IMR-90 (cell line): Measurements from ENCODE around the gene GIT2. TPM values are rescaled to one million over a fixed set of nuclear protein-coding genes. Genes with fewer than 3 reads are reported as not detected.

Experiments used
- ATAC-seq: fragments of 200-7000 bp; cut with Tn5 transposase; 2 replicates; pipeline ENCODE4 v1.9.1; 2020; ENCODE audit warnings: low read depth, mild to moderate bottlenecking, moderate library complexity
- BruUV-seq: library from RNA; stranded (reverse); fragments of 400-500 nt; replicated peaks from 2 replicates; lab custom pipeline; 2021; lab: Mats Ljungman, UMichigan
- CTCF ChIA-PET: fragments of 300-600 bp; formaldehyde crosslinking; extraction: SDS; loops from one replicate; lab custom pipeline; 2021; ENCODE audit warnings: antibody characterized with exemption; lab: Yijun Ruan, JAX
- POLR2A ChIA-PET: fragments of 300-600 bp; sonication (Branson Sonifier 250); formaldehyde crosslinking; loops from one replicate; lab custom pipeline; 2022; ENCODE audit warnings: antibody characterized with exemption; ENCODE audit not compliant: unreplicated experiment; lab: Charles Lee
- DNase-seq: peaks from one replicate; pipeline ENCODE4 v3.0.0; 2013
- H2AFZ ChIP-seq: replicated peaks from 2 replicates; pipeline ENCODE3; 2013; ENCODE audit warnings: low read length, mild to moderate bottlenecking; ENCODE audit not compliant: poor library complexity
- H2AK5ac ChIP-seq: 2 replicates; pipeline ENCODE4 v1.6.1; 2013; ENCODE audit warnings: low read depth, low read length, inconsistent platforms
- H2AK9ac ChIP-seq: replicated peaks from 2 replicates; pipeline ENCODE3; 2013; ENCODE audit warnings: mild to moderate bottlenecking, low read depth, low read length, moderate library complexity; ENCODE audit not compliant: poor library complexity
- H2BK120ac ChIP-seq: 2 replicates; pipeline ENCODE4 v1.6.1; 2013; ENCODE audit warnings: low read depth, low read length, inconsistent platforms
- H2BK15ac ChIP-seq: 3 replicates; pipeline ENCODE4 v1.6.1; 2013; ENCODE audit warnings: low read depth, low read length, inconsistent platforms
- H2BK20ac ChIP-seq: 2 replicates; pipeline ENCODE4 v1.6.1; 2013; ENCODE audit warnings: low read depth, mild to moderate bottlenecking, inconsistent platforms, low read length, moderate library complexity
- H2BK5ac ChIP-seq: 2 replicates; pipeline ENCODE4 v1.6.1; 2013; ENCODE audit warnings: mild to moderate bottlenecking, low read depth, low read length, inconsistent platforms; ENCODE audit not compliant: poor library complexity, severe bottlenecking
- H3K14ac ChIP-seq: replicated peaks from 2 replicates; pipeline ENCODE4 v1.6.1; 2013; ENCODE audit warnings: low read depth, low read length, inconsistent platforms
- H3K18ac ChIP-seq: 2 replicates; pipeline ENCODE4 v1.6.1; 2013; ENCODE audit warnings: low read depth, low read length, control low read depth
- H3K23ac ChIP-seq: 2 replicates; pipeline ENCODE4 v1.6.1; 2013; ENCODE audit warnings: low read depth, low read length, inconsistent platforms
- H3K27ac ChIP-seq: 2 replicates; pipeline ENCODE4 v1.5.1; 2013; ENCODE audit warnings: mild to moderate bottlenecking, control low read depth, low read length; ENCODE audit not compliant: insufficient read depth
- H3K27me3 ChIP-seq: 2 replicates; pipeline ENCODE4 v1.6.1; 2013; ENCODE audit warnings: low read length; ENCODE audit not compliant: control insufficient read depth, insufficient read depth
- H3K36me3 ChIP-seq: 2 replicates; pipeline ENCODE4 v1.6.1; 2013; ENCODE audit warnings: low read length, mixed read lengths; ENCODE audit not compliant: control insufficient read depth, insufficient read depth
- H3K4ac ChIP-seq: 2 replicates; pipeline ENCODE4 v1.6.1; 2013; ENCODE audit warnings: low read depth, low read length, inconsistent platforms
- H3K4me1 ChIP-seq: 2 replicates; pipeline ENCODE4 v1.6.1; 2013; ENCODE audit warnings: low read length, mixed read lengths; ENCODE audit not compliant: control insufficient read depth, insufficient read depth
- H3K4me2 ChIP-seq: 2 replicates; pipeline ENCODE4 v1.6.1; 2013; ENCODE audit warnings: low read depth, mild to moderate bottlenecking, control low read depth, low read length, moderate library complexity
- H3K4me3 ChIP-seq: 2 replicates; pipeline ENCODE4 v1.5.1; 2013; ENCODE audit warnings: low read depth, mild to moderate bottlenecking, control low read depth, low read length, moderate library complexity; ENCODE audit not compliant: insufficient read depth
- H3K56ac ChIP-seq: 2 replicates; pipeline ENCODE4 v1.6.1; 2013; ENCODE audit warnings: low read length, inconsistent platforms; ENCODE audit not compliant: insufficient read depth; ENCODE audit errors: extremely low read depth
- H3K79me1 ChIP-seq, 2 experiments: 2 replicates each; pipeline ENCODE4 v1.6.1; 2013; ENCODE audit warnings: low read length in 2 of 2, inconsistent platforms in 1 of 2, low read depth in 1 of 2
- H3K9ac ChIP-seq: 2 replicates; pipeline ENCODE4 v1.6.1; 2013; ENCODE audit warnings: low read depth, low read length, control low read depth
- H3K9me1 ChIP-seq: 2 replicates; pipeline ENCODE4 v1.6.1; 2013; ENCODE audit warnings: low read length, inconsistent platforms; ENCODE audit not compliant: insufficient read depth
- H3K9me3 ChIP-seq: 2 replicates; pipeline ENCODE4 v1.6.1; 2013; ENCODE audit warnings: low read length; ENCODE audit not compliant: control insufficient read depth, insufficient read depth
- H4K20me1 ChIP-seq: 2 replicates; pipeline ENCODE4 v1.6.1; 2013; ENCODE audit warnings: low read length, inconsistent platforms; ENCODE audit not compliant: insufficient read depth
- H4K5ac ChIP-seq: 2 replicates; pipeline ENCODE4 v1.6.1; 2013; ENCODE audit warnings: mild to moderate bottlenecking, low read depth, low read length, control low read depth
- H4K8ac ChIP-seq, 2 experiments: 2 replicates each; pipeline ENCODE4 v1.6.1; 2013; ENCODE audit warnings: low read depth in 2 of 2, low read length in 2 of 2, control low read depth in 1 of 2, inconsistent platforms in 1 of 2
- H4K91ac ChIP-seq: 2 replicates; pipeline ENCODE4 v1.6.1; 2013; ENCODE audit warnings: low read depth, low read length, inconsistent platforms; ENCODE audit not compliant: insufficient read depth
- BHLHE40 ChIP-seq: fragments of 150-350 bp; IDR thresholded peaks from 2 replicates; pipeline ENCODE4 v1.6.1; 2016; ENCODE audit warnings: mild to moderate bottlenecking, low read depth, low read length
- CHD1 ChIP-seq: IDR thresholded peaks from 2 replicates; pipeline ENCODE4 v1.6.1; 2012; ENCODE audit warnings: low read depth, low read length, improper control_type of control experiment
- ELK1 ChIP-seq: fragments of 150-350 bp; IDR thresholded peaks from 2 replicates; pipeline ENCODE4 v1.6.1; 2016; ENCODE audit warnings: low read depth, mild to moderate bottlenecking, low read length, moderate library complexity, borderline replicate concordance
- FOS ChIP-seq: fragments of 150-350 bp; IDR thresholded peaks from 2 replicates; pipeline ENCODE4 v1.6.1; 2016; ENCODE audit warnings: low read depth, low read length
- MXI1 ChIP-seq: IDR thresholded peaks from 2 replicates; pipeline ENCODE4 v1.6.1; 2012; ENCODE audit warnings: low read depth, mild to moderate bottlenecking, low read length, moderate library complexity, borderline replicate concordance
- NFE2L2 ChIP-seq: fragments of 150-350 bp; IDR thresholded peaks from 2 replicates; pipeline ENCODE4 v1.6.1; 2016; ENCODE audit warnings: low read depth, mild to moderate bottlenecking, low read length
- RAD21 ChIP-seq: IDR thresholded peaks from 2 replicates; pipeline ENCODE4 v1.6.1; 2012; ENCODE audit warnings: low read length, improper control_type of control experiment
- RCOR1 ChIP-seq: IDR thresholded peaks from 2 replicates; pipeline ENCODE4 v1.6.1; 2012; ENCODE audit warnings: mild to moderate bottlenecking, low read length, improper control_type of control experiment; ENCODE audit not compliant: insufficient replicate concordance
- RFX5 ChIP-seq: IDR thresholded peaks from 2 replicates; pipeline ENCODE4 v1.8.0; 2012; ENCODE audit warnings: low read depth, mild to moderate bottlenecking, low read length, moderate library complexity
- SMC3 ChIP-seq: fragments of 150-350 bp; IDR thresholded peaks from 2 replicates; pipeline ENCODE4 v1.6.1; 2016; ENCODE audit warnings: low read depth, mild to moderate bottlenecking, antibody characterized with exemption, low read length, moderate library complexity
- USF2 ChIP-seq: fragments of 150-350 bp; IDR thresholded peaks from 2 replicates; pipeline ENCODE4 v1.6.1; 2017; ENCODE audit warnings: mild to moderate bottlenecking, antibody characterized with exemption, low read length, low read depth
- WGBS, 2 experiments: methylation state at CpG; one replicate each; pipeline versions ENCODE4 v1.1.5 to v1.1.7; 2013; ENCODE audit warnings: missing lambda C conversion rate in 2 of 2; ENCODE audit not compliant: insufficient read length in 1 of 2; ENCODE audit errors: extremely low coverage in 2 of 2; 5-methylcytosine and 5-hydroxymethylcytosine counted together
- dilution Hi-C: fragments of 300-500 bp; cut with HindIII; formaldehyde crosslinking; loops from one replicate; pipeline ENCODE4 v1.14.3; 2018; ENCODE audit warnings: low sequenced_read_pairs; ENCODE audit not compliant: unreplicated experiment
- in situ Hi-C: fragments of 300-500 bp; cut with MboI; formaldehyde crosslinking; loops from 3 replicates; pipeline ENCODE4 v1.14.3; 2019; ENCODE audit warnings: low sequenced_read_pairs, inconsistent platforms, mixed read lengths
- intact Hi-C: fragments of 100-400 bp; cut with micrococcal nuclease; formaldehyde crosslinking; loops from 2 replicates; pipeline ENCODE4 v1.10.0; 2022
- polyA plus RNA-seq, 3 experiments: library from polyadenylated mRNA; depleted of rRNA; stranded (reverse); fragments of >200 nt; gene quantifications; 2 replicates each; pipeline ENCODE4 v1.2.3, GENCODE V29; 2012; ENCODE audit warnings: low replicate concordance in 1 of 3
- total RNA-seq: library from RNA; depleted of rRNA; stranded (reverse); fragments of >200 nt; gene quantifications from 2 replicates; pipeline ENCODE4 v1.2.3, GENCODE V29; 2012

GIT2 gene
- total and polyA plus RNA-seq, 2 of the 4 experiments (the other 2 are of a cell fraction), result 48.0 to 71.9 TPM

- intact Hi-C loops (no loop called here), in situ Hi-C loops (no loop called here)
- WGBS, 2 experiments, result 100% methylated on average over 1 of the region's 7 CpGs; no CpG with 5 or more reads in 1 of the 2 experiments
Measured at GRCh38 chr12:110035534-110036104, 39.5 kb upstream of the GIT2 start.

More at GRCh38 chr12:110035534-110036104, 39.5 kb upstream of the GIT2 start:
- POLR2A ChIA-PET, result no interaction called here
- BruUV-seq, result no TSS peak
- CTCF ChIA-PET, result no interaction called here
- Histone ChIP-seq H3K56ac (no peak overlapping the region), H3K4me2 (no peak overlapping the region), H3K23ac (no peak overlapping the region), H3K9me3 (no peaks in the 10 kb centered on the region), H4K91ac (no peak overlapping the region), H3K4me1 (peaks cover 18% of the 10 kb centered on the region), H3K36me3 (peaks cover 42% of the 10 kb centered on the region), H2BK120ac (no peak overlapping the region), H4K5ac (no peak overlapping the region), H4K8ac (peak overlapping the region in 1 of 2 experiments; percentile 11; a peak in 1 of 4 replicates), H4K20me1 (peaks cover 19% of the 10 kb centered on the region), H3K27ac (no peak overlapping the region), H2BK15ac (0 out of 3 replicates have a peak overlapping the region, but pooled peaks have one; percentile 4), H3K79me1 (peaks cover 37 to 50% of the 10 kb centered on the region in 2 experiments), H3K18ac (no peak overlapping the region), H3K4ac (no peak overlapping the region; the same call in 1 of the 2 replicates), H2AFZ (no peak overlapping the region), H3K27me3 (no peaks in the 10 kb centered on the region), H3K4me3 (no peak overlapping the region), H2BK5ac (peak overlapping the region; percentile 24), H3K14ac (no peak overlapping the region), H2AK5ac (no peak overlapping the region), H3K9me1 (peaks cover 10% of the 10 kb centered on the region), H2BK20ac (no peak overlapping the region), H3K9ac (no peak overlapping the region), H2AK9ac (no peak overlapping the region)
- dilution Hi-C loops, result no loop called here
- DNase-seq (no peak), ATAC-seq (no peak)
- TF ChIP-seq USF2 (no peak), MXI1 (no peak), BHLHE40 (no peak), SMC3 (no peak), ELK1 (no peak), CHD1 (no peak), NFE2L2 (no peak), FOS (no peak), RCOR1 (no peak), RAD21 (no peak), RFX5 (no peak)
